HG03575 (cell line): Measurements from ENCODE around the gene ZNF367.

Experiments
- ATAC-seq: cut with Tn5 transposase; IDR thresholded peaks from one replicate; pipeline ENCODE4 v1.9.1; 2021; ENCODE audit not compliant: unreplicated experiment, insufficient number of reproducible peaks, low FRiP score; ENCODE audit errors: extremely low read depth

The ZNF367 gene

GRCh38 chr9:96411129-96411838, 6.9 kb downstream of the ZNF367 start:
- ATAC-seq = no peak

DNA sequence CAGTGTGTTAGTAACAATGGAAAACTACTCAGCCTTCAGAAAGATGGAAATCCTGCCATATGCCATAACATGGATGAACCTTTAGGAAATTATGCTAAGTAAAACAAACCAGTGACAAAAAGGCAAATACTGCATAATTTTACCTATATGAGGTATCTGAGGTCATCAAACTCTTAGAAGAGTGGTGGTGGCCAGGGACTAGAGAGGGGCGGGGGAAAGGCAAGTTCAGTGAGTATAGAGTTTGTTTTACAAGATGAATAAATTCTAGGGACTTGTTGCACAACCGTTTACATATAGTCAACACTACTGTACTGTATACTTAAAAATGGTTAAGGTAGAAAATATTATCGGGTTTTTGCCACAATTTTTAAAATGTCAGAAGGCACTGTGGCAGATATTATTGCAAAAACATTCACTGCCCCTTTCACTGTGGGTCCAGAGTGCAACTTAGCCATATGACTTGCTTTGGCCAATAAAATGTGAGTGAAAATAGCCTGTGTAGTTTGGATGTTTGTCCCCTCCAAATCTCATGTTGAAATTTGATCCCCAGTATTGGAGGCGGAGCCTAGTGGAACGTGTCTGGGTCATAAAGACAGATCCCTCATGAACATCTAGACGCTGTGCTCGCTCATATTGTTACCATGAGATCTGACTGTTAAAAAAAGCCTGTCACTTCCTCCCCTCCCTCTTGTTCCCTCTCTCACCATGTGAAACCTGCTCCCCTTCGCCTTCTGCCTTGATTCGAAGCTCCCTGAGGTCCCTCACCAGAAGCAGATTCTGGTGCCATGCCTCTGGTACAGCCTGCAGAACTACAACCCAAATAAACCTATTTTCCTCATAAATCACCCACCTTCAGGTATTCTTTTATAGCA, 9.5 kb downstream of the ZNF367 start:
- no peak for ATAC-seq

GRCh38 chr9:96400132-96400910, 17.8 kb downstream of the ZNF367 start:
- ATAC-seq = no peak

- ATAC-seq = no peak
Observed at GRCh38 chr9:96399325-96399633, 18.9 kb downstream of the ZNF367 start.

- no peak for ATAC-seq
Observed at GRCh38 chr9:96398582-96399324, 19.4 kb downstream of the ZNF367 start.

GRCh38 chr9:96395964-96396363, 22.2 kb downstream of the ZNF367 start:
- no peak for ATAC-seq

DNA sequence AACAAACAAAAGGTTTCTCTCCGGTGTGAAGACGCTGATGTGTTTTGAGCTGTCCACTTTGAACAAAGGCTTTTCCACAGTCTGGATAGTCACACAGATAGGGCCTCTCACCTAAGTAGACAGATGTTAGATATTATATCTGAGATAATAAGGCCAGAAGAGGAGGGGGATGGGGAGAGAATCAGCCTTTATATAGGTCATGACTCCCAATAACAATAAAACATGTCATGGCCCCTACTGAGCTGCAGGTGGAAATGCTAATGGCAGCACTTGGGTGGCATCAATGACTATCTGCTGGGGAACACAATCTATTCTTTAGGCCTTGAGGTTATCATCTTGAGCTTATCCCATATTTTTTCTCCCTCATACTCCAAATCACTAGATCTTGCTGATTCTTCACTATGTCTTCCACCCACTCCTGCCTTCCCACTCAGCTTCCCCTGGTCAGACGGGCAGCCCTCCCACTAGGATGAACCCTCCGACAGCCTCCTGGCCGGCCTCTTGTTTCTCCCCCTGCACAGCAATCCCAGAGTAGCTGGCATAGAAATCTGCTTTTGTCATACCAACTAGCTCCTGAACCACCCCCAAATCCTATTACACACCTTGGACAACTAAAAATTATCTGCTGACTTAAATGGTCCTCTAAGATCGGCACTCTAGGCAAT, 23.2 kb downstream of the ZNF367 start:
- no peak for ATAC-seq

DNA sequence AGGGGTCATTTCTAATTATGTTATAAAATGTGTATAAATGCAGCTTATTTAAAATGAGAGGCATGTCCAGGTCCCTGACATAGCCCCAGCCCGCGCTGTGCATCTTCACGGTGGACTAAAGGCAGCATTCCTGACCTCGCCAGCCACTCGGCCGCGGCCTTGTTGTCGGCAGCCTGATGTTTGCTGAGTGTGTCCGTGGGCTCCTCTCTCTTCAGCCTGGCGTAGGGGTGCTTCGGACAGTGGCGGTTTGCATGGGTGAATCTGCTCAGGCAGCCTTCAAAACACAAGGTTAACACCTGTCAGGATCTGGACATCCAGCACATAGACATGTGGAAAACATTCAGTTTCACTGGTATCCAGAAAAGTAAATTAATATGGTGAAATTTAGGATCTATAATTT, 25.9 kb downstream of the ZNF367 start:
- ATAC-seq = no peak

DNA sequence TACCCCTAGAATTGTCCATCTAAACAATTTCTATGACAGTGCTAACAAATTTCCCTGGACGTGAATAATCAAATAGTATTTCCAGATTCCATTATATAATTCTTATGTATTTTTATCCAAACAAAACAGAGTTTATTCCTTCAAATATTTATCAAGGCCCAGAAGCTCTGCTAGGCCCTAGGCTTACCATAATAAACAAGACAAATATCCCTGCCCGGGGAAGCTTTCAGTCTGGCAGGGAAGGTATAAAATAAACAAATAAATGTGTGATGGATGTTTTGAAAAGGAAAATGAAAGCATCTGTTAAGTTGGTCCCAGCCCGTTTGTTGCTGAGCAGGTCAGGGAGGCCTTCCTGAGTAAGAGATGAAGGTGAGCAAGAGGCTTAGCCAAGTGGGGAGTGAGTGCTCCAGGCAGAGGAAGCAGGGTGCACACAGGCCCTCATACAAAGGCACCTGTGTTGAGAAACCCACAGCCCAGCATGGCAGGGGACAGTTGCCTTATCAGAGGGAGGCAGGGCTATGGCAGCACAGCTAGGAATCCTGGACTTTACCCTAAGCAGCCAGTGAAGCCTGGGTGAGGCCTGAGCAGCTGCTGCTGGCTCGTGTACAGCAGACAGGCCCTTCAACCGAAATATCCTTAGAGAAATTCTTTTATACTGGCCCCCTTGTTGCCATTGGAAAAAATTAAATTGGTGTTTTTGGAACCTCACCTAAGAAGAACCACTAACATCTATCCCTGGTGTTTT, 27.0 kb downstream of the ZNF367 start:
- no peak for ATAC-seq

- no peak for ATAC-seq
Observed at GRCh38 chr9:96388144-96388543, 30.0 kb downstream of the ZNF367 start.

DNA sequence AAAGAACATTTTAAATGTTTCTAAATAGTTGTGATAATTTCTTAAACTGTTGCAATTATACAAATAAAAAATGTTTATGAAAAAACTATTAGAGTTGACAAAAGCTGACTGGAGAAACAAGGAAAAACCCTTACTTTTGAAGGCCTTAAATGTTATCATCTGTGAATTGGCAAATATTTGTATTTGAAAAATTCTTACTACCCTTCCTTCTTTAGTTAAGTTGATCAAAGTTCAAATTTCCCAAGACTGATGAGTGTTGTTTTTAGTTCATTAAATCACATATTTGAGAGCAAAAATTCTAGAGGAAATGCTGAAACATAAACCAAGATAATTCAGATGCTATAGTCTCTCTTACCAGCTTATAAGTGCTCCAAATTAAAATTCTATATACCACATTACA, 32.0 kb downstream of the ZNF367 start:
- no peak for ATAC-seq

DNA sequence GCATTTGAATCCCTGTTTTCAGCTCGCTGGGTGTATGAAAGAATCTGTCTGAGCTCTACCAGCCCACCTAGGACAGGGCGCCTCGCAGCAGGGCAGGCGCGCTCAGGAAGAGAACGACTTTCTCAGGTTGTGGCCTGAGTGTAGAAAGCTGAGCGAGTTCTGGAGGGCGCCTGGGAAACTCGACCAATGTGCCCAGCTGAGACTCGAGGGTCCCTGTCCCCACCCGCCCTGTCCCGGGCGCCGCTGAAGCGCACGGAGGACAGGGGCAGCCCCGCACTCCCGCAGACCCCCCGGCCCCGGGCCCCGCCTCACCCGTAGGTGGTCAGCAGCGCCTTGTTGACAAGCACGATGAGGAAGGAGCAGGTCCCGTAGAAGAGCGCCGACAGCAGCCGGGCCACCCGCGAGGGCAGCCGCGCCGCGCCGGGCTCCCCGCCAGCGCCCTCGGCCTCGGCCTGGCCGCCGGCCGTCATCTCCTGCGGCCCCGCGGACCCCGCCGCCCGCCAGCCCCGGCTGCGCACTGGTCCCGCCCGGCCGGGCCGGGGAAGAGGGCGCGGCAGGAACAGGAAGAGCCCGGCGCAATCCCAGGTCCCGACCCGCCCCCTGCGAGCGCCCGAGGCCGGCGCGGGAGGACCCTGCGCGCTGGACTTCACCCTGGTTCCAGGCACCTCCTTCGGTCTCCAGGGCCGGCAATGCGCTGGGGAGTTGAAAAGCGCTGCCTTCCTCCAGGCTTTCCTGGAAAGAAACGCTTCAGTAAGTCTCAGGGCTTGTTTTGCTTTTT, 34.8 kb downstream of the ZNF367 start, which contains the start of gene SLC35D2:
SLC35D2 (minus strand) TSS at position 547 of the 778 bp plus-strand sequence; CDS start at position 470, 77 bp downstream.
- ATAC-seq = no peak

DNA sequence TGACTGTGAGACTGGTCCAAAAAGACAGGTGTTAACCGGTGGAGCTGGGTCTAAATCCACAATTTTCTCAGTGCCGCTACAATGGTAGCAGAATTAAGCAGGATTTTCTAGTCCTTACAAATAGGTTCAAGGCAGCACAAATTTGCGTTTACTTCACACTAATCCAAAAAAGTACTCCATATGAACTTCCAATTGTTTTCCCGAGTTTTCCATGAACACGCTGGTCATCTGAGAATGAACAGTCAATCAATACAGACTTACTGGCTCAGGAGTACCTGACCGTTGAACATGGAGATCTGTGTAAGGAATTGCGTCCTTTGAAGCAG, 35.4 kb downstream of the ZNF367 start:
- no peak for ATAC-seq

GRCh38 chr9:96382175-96382574, 36.0 kb downstream of the ZNF367 start:
- no peak for ATAC-seq

GRCh38 chr9:96381696-96382095, 36.5 kb downstream of the ZNF367 start:
- ATAC-seq = no peak

- ATAC-seq = no peak
Observed at GRCh38 chr9:96381125-96381524, 37.0 kb downstream of the ZNF367 start.

DNA sequence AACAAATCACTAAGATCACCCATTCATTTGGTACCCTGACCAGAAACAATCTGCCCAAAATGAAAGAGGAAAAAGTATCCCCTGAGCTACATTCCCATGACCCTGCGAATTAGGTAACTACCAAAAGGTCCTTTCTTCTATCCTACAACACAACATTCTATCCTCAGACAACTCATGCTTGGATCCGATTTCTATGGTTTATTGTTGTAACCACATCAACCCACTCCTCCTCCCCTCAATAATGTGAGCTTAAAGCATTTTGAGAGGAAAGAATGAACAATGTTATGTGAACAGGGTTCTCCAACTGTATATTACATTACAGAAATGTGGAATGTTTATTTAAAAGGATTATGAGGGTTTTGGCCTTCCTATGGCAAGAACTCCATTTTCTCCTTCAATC, 38.7 kb downstream of the ZNF367 start:
- no peak for ATAC-seq
